Measurements from ENCODE around the gene EPN2.
A peak's percentile ranks its signal among the peaks of the same experiment; 100 is the strongest.
"Not testable (repeated sequence)": the region's sequence is repeated elsewhere in the genome, so short reads cannot be mapped to it uniquely, and the experiment has no call there.

The EPN2 gene

GRCh38 chr17:19226610-19227588 lies 10.3 kb upstream of the EPN2 start:
- not testable (repeated sequence) for H3K4me3 Mint-ChIP-seq; H3K27ac Mint-ChIP-seq; H3K36me3 Mint-ChIP-seq (ENCODE audit: low read depth); H3K4me1 Mint-ChIP-seq (ENCODE audit: low read depth); H3K9me3 Mint-ChIP-seq; H3K27me3 Mint-ChIP-seq (ENCODE audit: low read depth)

DNA sequence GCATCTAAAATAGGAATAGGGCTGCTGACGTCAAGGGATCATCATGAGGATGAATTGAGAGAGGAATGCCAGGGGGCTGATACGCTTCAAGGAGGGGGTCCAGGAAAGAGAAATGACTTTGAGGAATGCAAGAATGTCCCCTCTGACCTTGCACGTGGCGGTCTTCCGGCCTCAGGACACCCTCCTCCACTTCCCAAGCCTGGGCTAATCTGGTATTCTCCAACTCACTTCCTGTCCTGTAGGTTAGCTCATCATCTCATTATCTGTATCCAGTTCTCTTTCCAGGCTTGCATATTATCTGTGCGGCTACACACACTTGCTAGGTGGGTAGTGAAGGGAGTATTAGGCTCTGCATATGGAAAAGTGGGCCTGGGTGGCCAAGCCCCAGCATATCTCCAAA lies 2.5 kb upstream of the EPN2 start:
- H3K36me3 Mint-ChIP-seq (ENCODE audit: low read depth); H3K4me1 Mint-ChIP-seq (ENCODE audit: low read depth); H3K9me3 Mint-ChIP-seq; H3K27me3 Mint-ChIP-seq (ENCODE audit: low read depth); H3K27ac Mint-ChIP-seq; H3K4me3 Mint-ChIP-seq: not testable (repeated sequence)

DNA sequence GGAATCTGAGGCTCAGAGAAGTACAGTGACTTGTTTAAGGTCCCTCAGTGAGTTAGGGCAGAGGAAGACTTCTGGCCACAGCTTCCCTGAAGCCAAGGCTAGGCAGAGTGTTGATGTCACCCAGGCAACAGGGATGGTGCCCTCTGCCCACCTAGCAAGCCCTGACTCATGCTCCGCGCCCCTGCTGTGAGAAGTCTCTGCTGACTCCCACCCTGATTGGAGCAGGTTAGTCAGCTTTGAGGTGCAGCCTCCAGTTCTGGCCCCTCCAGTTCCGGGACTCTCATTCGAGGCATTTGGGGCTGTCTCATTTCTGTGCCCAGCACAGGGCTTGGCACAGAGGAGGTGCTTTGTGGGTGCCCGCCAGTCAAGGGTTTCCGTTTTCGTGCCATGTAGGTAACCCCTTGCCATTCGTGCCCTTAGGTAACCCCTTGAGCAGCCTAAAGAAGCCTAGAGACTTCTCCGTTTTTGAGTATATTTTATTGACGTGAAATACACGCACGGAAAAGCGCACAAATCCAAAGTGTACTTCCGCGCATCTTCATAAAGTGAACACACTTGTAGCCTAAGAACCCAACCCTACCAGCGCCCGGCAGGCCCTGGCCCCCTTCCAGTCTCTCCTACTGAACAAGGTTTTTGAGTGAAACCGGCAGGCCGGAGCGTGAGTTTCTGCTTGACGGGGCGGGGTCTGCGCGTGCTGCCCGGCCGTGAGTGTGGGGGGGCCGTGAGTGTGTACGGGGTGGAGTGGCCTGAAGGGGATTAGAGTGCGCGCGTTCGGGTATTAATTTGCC lies 621 bp upstream of the EPN2 start:
- H3K4me3 Mint-ChIP-seq; H3K4me1 Mint-ChIP-seq (ENCODE audit: low read depth); H3K9me3 Mint-ChIP-seq; H3K36me3 Mint-ChIP-seq (ENCODE audit: low read depth); H3K27ac Mint-ChIP-seq: not testable (repeated sequence)
- H3K27me3 Mint-ChIP-seq (ENCODE audit: low read depth), result peaks cover 15% of the 10 kb centered on the region

DNA sequence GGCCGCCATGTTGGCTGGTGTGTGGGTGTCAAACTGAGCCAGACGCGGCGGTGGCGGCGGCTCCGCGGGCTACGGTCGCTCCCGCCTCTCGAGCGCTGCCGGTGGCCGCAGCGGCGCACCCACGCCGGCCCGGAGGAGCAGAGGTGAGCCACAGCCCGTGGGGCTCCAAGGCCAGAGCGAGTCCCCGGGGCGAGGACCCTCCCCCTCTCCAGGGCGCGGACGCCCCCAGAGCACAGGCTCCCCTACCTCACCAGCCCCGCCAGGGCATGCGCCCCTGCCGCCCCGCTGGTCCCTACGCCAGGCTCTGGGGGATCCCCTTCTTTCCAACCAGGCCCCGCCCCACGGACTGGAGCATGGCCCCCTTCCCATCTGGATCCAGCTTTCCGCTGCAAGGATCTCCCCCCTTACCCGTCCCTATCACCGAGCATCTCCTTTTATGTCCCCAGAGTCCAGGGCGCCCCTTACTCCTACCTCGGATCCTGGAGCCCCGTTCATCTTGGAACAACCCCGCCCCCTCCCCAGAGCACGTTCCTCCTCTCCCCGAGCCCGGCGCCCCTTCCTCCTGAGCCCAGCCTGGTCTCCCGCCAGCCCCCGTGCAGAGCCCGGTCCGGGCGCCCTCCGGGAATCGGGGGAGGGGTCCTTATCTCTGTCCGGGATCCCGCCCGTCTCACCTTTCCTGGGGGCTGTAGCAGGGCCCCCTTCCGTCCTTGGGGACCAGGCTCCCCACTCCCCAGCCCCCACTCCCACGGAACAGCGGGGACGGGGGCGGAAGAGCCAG lies 412 bp downstream of the EPN2 start:
- no peaks in the 10 kb centered on the region for H3K36me3 Mint-ChIP-seq (ENCODE audit: low read depth)

GRCh38 chr17:19238167-19238505 lies 970 bp downstream of the EPN2 start:
- Mint-ChIP-seq H3K9me3 (no peaks in the 10 kb centered on the region), H3K4me1 (ENCODE audit: low read depth) (peaks cover 2% of the 10 kb centered on the region), H3K27me3 (ENCODE audit: low read depth) (peaks cover 15% of the 10 kb centered on the region), H3K27ac (no peak overlapping the region), H3K36me3 (ENCODE audit: low read depth) (no peaks in the 10 kb centered on the region), H3K4me3 (peak overlapping the region; percentile 84)

More for the DNA sequence above, 412 bp downstream of the EPN2 start:
- peaks cover 15% of the 10 kb centered on the region for H3K27me3 Mint-ChIP-seq (ENCODE audit: low read depth)
- peaks cover 2% of the 10 kb centered on the region for H3K4me1 Mint-ChIP-seq (ENCODE audit: low read depth)
- no peaks in the 10 kb centered on the region for H3K9me3 Mint-ChIP-seq
- no peak overlapping the region for H3K27ac Mint-ChIP-seq
- H3K4me3 Mint-ChIP-seq, result peak overlapping the region; percentile 84

DNA sequence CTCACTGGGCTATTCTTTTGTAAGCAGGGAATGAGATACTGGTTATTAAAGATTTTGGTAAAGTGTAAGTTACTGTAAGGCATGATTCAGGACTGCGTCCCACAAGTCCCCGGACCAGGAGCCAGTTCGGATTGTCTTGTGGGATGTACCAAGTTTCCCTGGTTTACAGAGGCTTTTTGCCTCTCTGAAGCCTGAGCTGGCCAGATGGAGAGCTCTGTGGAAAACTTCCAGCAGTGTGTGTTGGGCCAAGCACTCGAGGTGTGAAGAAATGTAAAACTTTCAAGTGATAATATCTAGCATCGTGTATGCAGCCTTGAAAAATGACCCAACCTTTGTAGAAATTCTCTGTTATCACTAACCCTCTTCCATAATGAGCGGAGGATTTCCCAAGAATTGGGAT lies 2.4 kb downstream of the EPN2 start:
- Mint-ChIP-seq H3K36me3 (ENCODE audit: low read depth) (no peaks in the 10 kb centered on the region), H3K4me3 (no peak overlapping the region), H3K4me1 (ENCODE audit: low read depth) (peaks cover 2% of the 10 kb centered on the region), H3K27ac (no peak overlapping the region), H3K9me3 (no peaks in the 10 kb centered on the region), H3K27me3 (ENCODE audit: low read depth) (peaks cover 15% of the 10 kb centered on the region)

DNA sequence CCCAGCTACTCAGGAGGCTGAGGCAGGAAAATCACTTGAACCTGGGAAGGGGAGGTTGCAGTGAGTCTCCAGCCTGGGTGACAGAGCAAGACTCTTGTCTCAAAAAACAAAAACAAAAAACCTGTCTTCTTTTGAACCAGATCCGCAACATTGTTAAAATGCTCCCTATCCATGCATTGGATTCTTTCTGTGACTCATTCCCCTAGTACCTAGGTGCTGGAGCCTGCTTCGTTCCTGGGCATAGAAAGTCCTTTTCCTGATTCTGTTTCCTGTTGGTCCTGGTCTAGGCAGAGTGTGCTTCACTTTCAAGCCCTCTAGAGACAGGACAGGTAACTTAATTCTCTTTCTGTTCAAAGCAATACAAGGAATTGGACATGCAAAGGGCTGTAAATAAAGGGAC lies 5.2 kb downstream of the EPN2 start:
- Mint-ChIP-seq H3K27ac (no peak overlapping the region), H3K9me3 (no peaks in the 10 kb centered on the region), H3K4me3 (no peak overlapping the region), H3K27me3 (ENCODE audit: low read depth) (peaks cover 22% of the 10 kb centered on the region), H3K4me1 (ENCODE audit: low read depth) (peaks cover 2% of the 10 kb centered on the region), H3K36me3 (ENCODE audit: low read depth) (no peaks in the 10 kb centered on the region)

- Mint-ChIP-seq H3K27ac (no peak overlapping the region), H3K27me3 (ENCODE audit: low read depth) (peaks cover 22% of the 10 kb centered on the region), H3K4me3 (no peak overlapping the region), H3K9me3 (no peaks in the 10 kb centered on the region), H3K4me1 (ENCODE audit: low read depth) (peaks cover 2% of the 10 kb centered on the region), H3K36me3 (ENCODE audit: low read depth) (no peaks in the 10 kb centered on the region)
These were observed 5.8 kb downstream of the EPN2 start for GRCh38 chr17:19242926-19243325.

- H3K9me3 Mint-ChIP-seq, result no peaks in the 10 kb centered on the region
- H3K36me3 Mint-ChIP-seq (ENCODE audit: low read depth), result no peaks in the 10 kb centered on the region
- no peak overlapping the region for H3K4me3 Mint-ChIP-seq
- H3K27ac Mint-ChIP-seq, result no peak overlapping the region
- H3K27me3 Mint-ChIP-seq (ENCODE audit: low read depth), result peaks cover 19% of the 10 kb centered on the region
- H3K4me1 Mint-ChIP-seq (ENCODE audit: low read depth), result no peaks in the 10 kb centered on the region
These were observed 6.7 kb downstream of the EPN2 start for GRCh38 chr17:19243838-19244237.

GRCh38 chr17:19244357-19244756 lies 7.2 kb downstream of the EPN2 start:
- Mint-ChIP-seq H3K27me3 (ENCODE audit: low read depth) (peaks cover 19% of the 10 kb centered on the region), H3K4me1 (ENCODE audit: low read depth) (no peaks in the 10 kb centered on the region), H3K27ac (no peak overlapping the region), H3K4me3 (no peak overlapping the region), H3K36me3 (ENCODE audit: low read depth) (no peaks in the 10 kb centered on the region), H3K9me3 (no peaks in the 10 kb centered on the region)

GRCh38 chr17:19244781-19245180 lies 7.6 kb downstream of the EPN2 start:
- Mint-ChIP-seq H3K27ac (no peak overlapping the region), H3K36me3 (ENCODE audit: low read depth) (no peaks in the 10 kb centered on the region), H3K27me3 (ENCODE audit: low read depth) (peaks cover 19% of the 10 kb centered on the region), H3K4me3 (no peak overlapping the region), H3K9me3 (no peaks in the 10 kb centered on the region), H3K4me1 (ENCODE audit: low read depth) (no peaks in the 10 kb centered on the region)

DNA sequence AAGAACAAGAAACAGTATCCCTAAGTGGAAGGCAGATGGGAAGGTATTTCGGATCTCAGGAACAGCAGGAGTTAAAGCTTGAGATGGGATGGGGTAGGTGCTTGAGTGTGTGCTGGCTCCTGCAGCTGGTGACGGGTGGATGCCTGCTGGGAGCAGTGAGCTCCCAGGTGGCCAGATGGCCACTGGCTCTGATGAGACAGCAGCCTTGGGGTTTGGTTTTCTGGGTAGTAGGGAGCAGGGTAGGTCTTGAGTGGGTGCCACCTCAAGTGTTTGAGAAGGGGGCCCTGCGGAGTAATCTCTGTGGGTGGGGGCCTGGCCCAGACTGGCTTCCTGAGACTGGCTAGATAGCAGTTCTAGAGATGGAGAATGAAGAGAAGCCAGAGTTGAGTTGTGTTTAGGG lies 10.3 kb downstream of the EPN2 start:
- no peaks in the 10 kb centered on the region for H3K36me3 Mint-ChIP-seq (ENCODE audit: low read depth)
- H3K4me1 Mint-ChIP-seq (ENCODE audit: low read depth), result no peaks in the 10 kb centered on the region
- H3K27me3 Mint-ChIP-seq (ENCODE audit: low read depth), result peaks cover 14% of the 10 kb centered on the region
- H3K4me3 Mint-ChIP-seq, result no peak overlapping the region
- H3K9me3 Mint-ChIP-seq, result no peaks in the 10 kb centered on the region
- H3K27ac Mint-ChIP-seq, result no peak overlapping the region

GRCh38 chr17:19248151-19248927 lies 11.2 kb downstream of the EPN2 start:
- Mint-ChIP-seq H3K27me3 (ENCODE audit: low read depth) (peaks cover 21% of the 10 kb centered on the region), H3K36me3 (ENCODE audit: low read depth) (no peaks in the 10 kb centered on the region), H3K4me3 (no peak overlapping the region), H3K27ac (no peak overlapping the region), H3K4me1 (ENCODE audit: low read depth) (no peaks in the 10 kb centered on the region), H3K9me3 (no peaks in the 10 kb centered on the region)

All from T-helper 1 cell treated with Interleukin-12 subunit alpha and Interleukin-12 subunit beta and Interleukin-4 antibody, amounts not matched to agents 30 μg/mL and 1 μg/mL, for 36 hours (primary cell).